GM18519 (cell line): Measurements from ENCODE around the gene SPIN1.

Experiments
- ATAC-seq: cut with Tn5 transposase; IDR thresholded peaks from one replicate; pipeline ENCODE4 v1.9.1; 2021; ENCODE audit warnings: mild to moderate bottlenecking, moderate library complexity; ENCODE audit not compliant: unreplicated experiment, low FRiP score

SPIN1 gene

DNA sequence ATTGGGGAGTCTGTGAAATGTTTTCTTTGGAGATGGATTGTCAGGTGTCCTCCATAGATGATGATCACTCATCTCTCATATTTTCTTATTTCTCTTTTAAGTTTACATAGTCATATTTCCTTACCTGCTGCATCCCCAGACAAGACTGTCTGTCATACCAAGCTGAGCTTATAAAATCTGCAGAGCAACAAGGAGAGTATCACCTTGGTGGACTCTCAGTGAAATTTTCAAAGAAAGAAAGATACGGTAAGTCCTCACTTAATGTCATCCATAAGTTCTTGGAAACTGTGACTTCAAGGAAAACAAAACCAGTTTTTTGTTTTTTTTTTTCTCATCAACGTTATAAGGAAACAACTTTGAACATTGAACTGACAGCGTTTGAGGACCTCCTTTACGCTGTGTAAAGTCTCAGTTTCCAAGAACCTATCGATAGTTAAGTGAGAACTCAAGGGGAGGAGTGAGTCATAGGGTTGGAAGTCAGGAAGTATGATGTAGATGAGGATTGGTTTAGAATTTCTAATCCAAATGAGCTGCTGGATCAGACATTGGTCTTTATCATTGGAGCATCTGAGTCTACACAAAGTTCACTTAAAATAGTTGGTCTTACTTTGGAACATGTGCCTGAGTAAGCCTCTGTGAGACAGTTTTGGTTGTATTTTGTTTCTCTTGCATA is 45.5 kb downstream of the SPIN1 start:
- ATAC-seq: no peak

- no peak for ATAC-seq
Observed at GRCh38 chr9:88435336-88435735, 47.1 kb downstream of the SPIN1 start.

DNA sequence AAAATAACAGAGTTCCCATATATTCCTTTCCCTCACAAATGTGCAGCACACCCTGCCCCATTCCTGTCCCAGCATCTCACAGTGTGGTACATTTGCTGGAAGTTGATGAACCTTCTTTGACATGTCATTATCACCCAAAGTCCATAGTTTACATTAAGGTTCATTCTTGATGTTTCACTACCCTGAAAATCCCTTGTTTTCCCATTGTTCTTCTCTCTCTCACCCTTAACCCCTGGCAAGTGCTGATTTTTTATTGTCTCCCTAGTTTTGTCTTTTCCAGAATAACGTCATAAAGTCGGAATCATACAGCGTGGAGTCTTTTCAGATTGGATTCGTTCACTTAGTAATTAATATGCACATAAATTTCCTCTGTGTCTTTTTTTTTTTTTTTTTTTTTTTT is 48.1 kb downstream of the SPIN1 start:
- ATAC-seq: no peak

GRCh38 chr9:88437210-88438146 is 49.2 kb downstream of the SPIN1 start:
- ATAC-seq: no peak

DNA sequence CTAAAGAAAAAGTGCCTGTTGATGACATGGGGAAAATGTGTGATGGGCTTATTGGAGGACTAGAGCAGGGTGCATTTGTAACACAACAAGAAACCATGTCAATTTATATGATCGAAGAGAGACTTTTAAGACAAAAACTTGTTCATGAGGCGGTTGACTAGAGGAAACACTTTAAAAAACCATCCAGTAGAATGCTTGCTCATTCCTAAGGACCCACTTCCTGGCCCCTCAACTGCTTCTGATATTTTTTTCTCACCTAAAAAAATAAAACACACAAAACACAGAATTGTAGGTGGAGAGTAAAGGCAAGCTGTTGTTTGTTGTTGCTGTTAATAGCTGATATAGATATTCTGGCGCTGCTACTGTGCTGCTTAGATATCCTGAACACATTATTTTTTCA is 50.6 kb downstream of the SPIN1 start:
- no peak for ATAC-seq

- ATAC-seq: no peak
Observed at GRCh38 chr9:88441301-88442007, 53.2 kb downstream of the SPIN1 start.

- ATAC-seq: no peak
Observed at GRCh38 chr9:88443480-88444113, 55.4 kb downstream of the SPIN1 start.

DNA sequence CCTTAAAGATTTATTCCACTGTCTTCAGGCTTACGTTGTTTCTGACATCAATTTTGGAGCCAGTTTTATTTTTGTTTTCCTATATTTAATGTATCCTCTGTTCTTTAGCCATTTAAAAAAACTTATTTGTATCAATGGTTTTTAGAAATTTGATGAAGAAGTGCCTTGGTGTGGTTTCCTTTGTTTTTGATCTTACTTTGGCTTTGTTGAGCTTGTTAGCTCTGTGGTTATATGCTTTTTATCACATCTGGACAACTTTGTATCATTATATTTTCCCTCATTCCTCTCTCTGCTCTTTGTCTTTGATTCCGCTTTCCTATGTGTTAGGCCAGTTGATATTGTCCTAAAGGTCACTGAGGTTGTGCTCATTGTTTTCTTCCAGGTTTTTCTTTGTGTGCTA is 58.5 kb downstream of the SPIN1 start:
- ATAC-seq: no peak

- no peak for ATAC-seq
Observed at GRCh38 chr9:88447431-88447830, 59.2 kb downstream of the SPIN1 start.

DNA sequence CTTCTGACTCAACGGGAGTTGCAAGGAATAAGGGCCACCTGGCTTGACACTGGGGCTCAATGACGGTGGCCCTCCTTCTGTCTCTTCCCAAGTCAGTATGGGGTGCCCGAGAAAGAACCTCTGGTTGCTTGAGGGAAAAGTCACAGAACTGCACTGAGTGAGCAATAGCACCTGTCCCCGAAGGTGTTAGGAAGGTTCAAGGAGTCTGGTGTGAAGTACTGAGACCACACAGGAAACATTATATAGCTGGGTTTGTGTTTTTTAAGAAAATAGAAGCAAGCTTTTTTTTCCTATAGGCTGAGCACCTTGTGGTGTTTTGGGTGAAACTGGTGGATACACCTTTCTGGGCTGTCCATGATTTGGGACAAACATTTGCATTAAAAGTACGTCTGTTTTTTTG is 62.9 kb downstream of the SPIN1 start:
- ATAC-seq: no peak

- ATAC-seq: no peak
Observed at GRCh38 chr9:88458716-88459465, 70.6 kb downstream of the SPIN1 start.

GRCh38 chr9:88460587-88461332 is 72.5 kb downstream of the SPIN1 start:
- no peak for ATAC-seq

- no peak for ATAC-seq
Observed at GRCh38 chr9:88462191-88462590, 73.9 kb downstream of the SPIN1 start.

DNA sequence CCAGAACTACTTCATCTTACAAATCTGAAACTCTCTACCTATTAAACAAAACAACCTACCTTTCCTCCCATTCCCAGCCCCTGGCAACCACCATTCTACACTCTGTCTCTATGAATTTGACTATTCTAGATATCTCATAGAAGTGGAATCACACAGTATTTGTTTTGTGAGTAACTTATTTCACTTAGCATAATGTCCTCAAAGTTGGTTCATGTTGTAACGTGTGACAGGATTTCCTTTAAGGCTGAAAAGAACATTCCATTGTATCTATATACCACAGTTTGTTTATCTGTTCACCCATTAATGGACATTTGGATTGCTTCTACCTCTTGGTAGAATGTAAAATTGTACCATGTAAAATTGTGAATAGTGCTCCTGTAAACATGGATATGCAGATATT is 76.6 kb downstream of the SPIN1 start:
- ATAC-seq: no peak

DNA sequence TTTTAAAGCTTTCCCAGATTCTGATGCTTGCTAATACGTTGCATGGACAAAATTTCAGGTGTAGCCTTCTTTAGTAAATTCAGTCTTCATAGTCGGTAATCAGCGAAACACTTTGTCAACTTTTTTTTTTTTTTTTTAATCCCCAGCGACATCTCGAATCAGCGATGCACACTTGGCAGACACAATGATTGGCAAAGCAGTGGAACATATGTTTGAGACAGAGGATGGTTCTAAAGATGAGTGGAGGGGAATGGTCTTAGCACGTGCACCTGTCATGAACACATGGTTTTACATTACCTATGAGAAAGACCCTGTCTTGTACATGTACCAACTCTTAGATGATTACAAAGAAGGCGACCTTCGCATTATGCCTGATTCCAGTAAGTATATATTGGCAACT is 80.0 kb downstream of the SPIN1 start:
- no peak for ATAC-seq

GRCh38 chr9:88476491-88477271 is 88.4 kb downstream of the SPIN1 start:
- ATAC-seq: no peak

- ATAC-seq: no peak
Observed at GRCh38 chr9:88477300-88477751, 89.1 kb downstream of the SPIN1 start.

GRCh38 chr9:88478246-88478645 is 90.0 kb downstream of the SPIN1 start:
- ATAC-seq: no peak

DNA sequence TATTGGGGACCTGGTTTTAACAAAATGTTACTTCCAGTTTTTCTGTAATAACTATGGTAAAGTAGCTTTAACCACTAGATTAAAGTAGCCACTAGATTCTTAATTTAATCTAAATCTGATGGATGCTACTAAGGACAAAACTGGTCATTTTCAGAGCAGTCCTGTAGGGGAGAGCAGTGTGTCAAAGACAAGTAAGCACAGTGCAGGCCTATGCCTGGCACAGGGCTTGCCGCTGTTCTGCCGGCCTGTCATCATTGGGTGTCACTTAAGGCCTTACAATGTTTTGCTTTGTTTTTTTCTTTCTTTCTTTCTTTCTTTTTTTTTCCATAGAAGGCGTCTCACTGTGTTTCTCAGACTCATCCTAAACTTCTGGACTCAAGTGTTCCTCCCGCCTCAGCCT is 93.7 kb downstream of the SPIN1 start:
- no peak for ATAC-seq
